Mesothelial cell of epicardium (in vitro differentiated cells): Measurements from ENCODE around the gene PHF8. TPM values are rescaled to one million over a fixed set of nuclear protein-coding genes. Genes with fewer than 3 reads are reported as not detected.

Source experiments
- DNase-seq, 2 experiments: peaks; one replicate each; pipeline ENCODE4 v3.0.0; 2021; ENCODE audit warnings: low spot score in 2 of 2; ENCODE audit not compliant: unreplicated experiment in 2 of 2
- H3K27ac Mint-ChIP-seq: 2 replicates; pipeline ENCODE4 v1.8.0; 2021; ENCODE audit warnings: mixed read lengths
- H3K27me3 Mint-ChIP-seq: 2 replicates; pipeline ENCODE4 v1.8.0; 2021; ENCODE audit warnings: low read depth, mixed read lengths
- H3K36me3 Mint-ChIP-seq: 2 replicates; pipeline ENCODE4 v1.8.0; 2021; ENCODE audit warnings: mixed read lengths
- H3K4me1 Mint-ChIP-seq: 2 replicates; pipeline ENCODE4 v1.8.0; 2021; ENCODE audit warnings: mixed read lengths
- H3K4me3 Mint-ChIP-seq: 2 replicates; pipeline ENCODE4 v1.8.0; 2021; ENCODE audit warnings: mild to moderate bottlenecking, moderate library complexity, mixed read lengths
- H3K9me3 Mint-ChIP-seq: 2 replicates; pipeline ENCODE4 v1.8.0; 2021; ENCODE audit warnings: mixed read lengths
- CTCF ChIP-seq: fragments of 200-600 bp; sonication (generic); IDR thresholded peaks from one replicate; pipeline ENCODE4 v1.5.0; 2021; ENCODE audit warnings: antibody characterized with exemption; ENCODE audit not compliant: unreplicated experiment
- total RNA-seq: library from RNA; stranded (reverse); gene quantifications from 3 replicates; pipeline ENCODE4 v1.2.1, GENCODE V29; 2021

The PHF8 gene
- total RNA-seq, 1 donor from 2014 or later, result 52.2 TPM

GRCh38 chrX:53939127-53939526 lies 105.1 kb downstream of the PHF8 start:
- TF ChIP-seq CTCF, result no peak
- peaks cover 20% of the 10 kb centered on the region for H3K9me3 Mint-ChIP-seq
- DNase-seq, result no peak
- peaks cover 6% of the 10 kb centered on the region for H3K4me1 Mint-ChIP-seq
- no peak overlapping the region for H3K4me3 Mint-ChIP-seq
- no peaks in the 10 kb centered on the region for H3K27me3 Mint-ChIP-seq
- H3K36me3 Mint-ChIP-seq, result peaks cover 34% of the 10 kb centered on the region
- H3K27ac Mint-ChIP-seq, result no peak overlapping the region

- Mint-ChIP-seq H3K9me3 (peaks cover 38% of the 10 kb centered on the region), H3K4me1 (no peaks in the 10 kb centered on the region), H3K27me3 (no peaks in the 10 kb centered on the region), H3K36me3 (peaks cover 2% of the 10 kb centered on the region), H3K4me3 (no peak overlapping the region), H3K27ac (no peak overlapping the region)
- no peak for TF ChIP-seq CTCF
- no peak for DNase-seq
These were observed 113.5 kb downstream of the PHF8 start for GRCh38 chrX:53930515-53931380.

GRCh38 chrX:53926030-53926429 lies 118.2 kb downstream of the PHF8 start:
- H3K27ac Mint-ChIP-seq, result no peak overlapping the region
- no peak overlapping the region for H3K4me3 Mint-ChIP-seq
- H3K36me3 Mint-ChIP-seq, result peaks cover 2% of the 10 kb centered on the region
- DNase-seq, result no peak
- H3K9me3 Mint-ChIP-seq, result peaks cover 13% of the 10 kb centered on the region
- H3K4me1 Mint-ChIP-seq, result no peaks in the 10 kb centered on the region
- no peak for TF ChIP-seq CTCF
- no peaks in the 10 kb centered on the region for H3K27me3 Mint-ChIP-seq

GRCh38 chrX:53918702-53919101 lies 125.6 kb downstream of the PHF8 start:
- Mint-ChIP-seq H3K9me3 (peaks cover 4% of the 10 kb centered on the region), H3K36me3 (no peaks in the 10 kb centered on the region), H3K4me1 (peaks cover 6% of the 10 kb centered on the region), H3K27ac (peak overlapping the region; percentile 65), H3K4me3 (no peak overlapping the region), H3K27me3 (no peaks in the 10 kb centered on the region)
- no peak for DNase-seq
- TF ChIP-seq CTCF, result no peak

GRCh38 chrX:53900623-53901022 lies 143.7 kb downstream of the PHF8 start:
- H3K4me1 Mint-ChIP-seq, result no peaks in the 10 kb centered on the region

More at GRCh38 chrX:53900623-53901022, 143.7 kb downstream of the PHF8 start:
- Mint-ChIP-seq H3K9me3 (peaks cover 35% of the 10 kb centered on the region), H3K4me3 (no peak overlapping the region), H3K36me3 (no peaks in the 10 kb centered on the region), H3K27me3 (no peaks in the 10 kb centered on the region), H3K27ac (no peak overlapping the region)
- no peak for TF ChIP-seq CTCF
- DNase-seq, result no peak
